GM12878 (cell line): ENCODE data around the gene INSC. TPM values are rescaled to one million over a fixed set of nuclear protein-coding genes. Genes with fewer than 3 reads are reported as not detected.

Source experiments
- ATAC-seq: fragments of 200-7000 bp; cut with Tn5 transposase; 3 replicates; pipeline ENCODE4 v1.9.1; 2020; ENCODE audit warnings: mild to moderate bottlenecking, moderate library complexity
- BruUV-seq: library from RNA; stranded (reverse); fragments of 400-500 nt; replicated peaks from 2 replicates; lab custom pipeline; 2021; lab: Mats Ljungman, UMichigan
- CTCF ChIA-PET: fragments of 300-600 bp; sonication (Branson Sonifier 250); formaldehyde crosslinking; extraction: SDS; loops from one replicate; lab custom pipeline; 2021; ENCODE audit warnings: inconsistent platforms; lab: Yijun Ruan, JAX
- POLR2A ChIA-PET: fragments of 350-600 bp; formaldehyde crosslinking; extraction: SDS; loops from one replicate; lab custom pipeline; 2021; ENCODE audit warnings: inconsistent platforms; lab: Charles Lee
- RAD21 ChIA-PET: fragments of 300-600 bp; sonication (Branson Sonifier 250); formaldehyde crosslinking; loops from one replicate; lab custom pipeline; 2023; ENCODE audit warnings: antibody characterized with exemption; ENCODE audit not compliant: unreplicated experiment; lab: Charles Lee
- SMC1A ChIA-PET: fragments of 300-600 bp; sonication (Branson Sonifier 250); formaldehyde crosslinking; loops from one replicate; lab custom pipeline; 2023; ENCODE audit not compliant: unreplicated experiment, uncharacterized antibody; lab: Charles Lee
- DNase-seq: peaks from one replicate; pipeline ENCODE4 v3.0.0-alpha.2; 2011; ENCODE audit warnings: low read depth, low spot score
- FAIRE-seq: peaks from 3 replicates; lab custom pipeline; 2011; peaks lifted over from hg19 to GRCh38; lab: Jason Lieb, UNC
- H2AFZ ChIP-seq: 2 replicates; pipeline ENCODE4 v1.6.0; 2011; ENCODE audit warnings: low read depth, low read length, control low read depth; ENCODE audit not compliant: control insufficient read depth
- H3K27ac ChIP-seq: 2 replicates; pipeline ENCODE4 v1.5.1; 2011; ENCODE audit warnings: control low read depth; ENCODE audit not compliant: control insufficient read depth, insufficient read depth
- H3K27me3 ChIP-seq, 2 experiments: replicated peaks in 1 of 2; 2 replicates each; pipeline versions ENCODE4 v1.6.0 to v1.6.1; 2011; ENCODE audit warnings: low read length in 1 of 2; ENCODE audit not compliant: control insufficient read depth in 2 of 2, insufficient read depth in 2 of 2
- H3K36me3 ChIP-seq, 2 experiments: 2 replicates each; pipeline ENCODE4 v1.5.1; 2011; ENCODE audit warnings: low read length in 1 of 2; ENCODE audit not compliant: control insufficient read depth in 2 of 2, insufficient read depth in 2 of 2
- H3K4me1 ChIP-seq: 2 replicates; pipeline ENCODE4 v1.6.1; 2011; ENCODE audit warnings: mild to moderate bottlenecking, low read length, moderate library complexity, mixed read lengths; ENCODE audit not compliant: control insufficient read depth, insufficient read depth
- H3K4me2 ChIP-seq: 2 replicates; pipeline ENCODE4 v1.6.0; 2011; ENCODE audit warnings: control low read depth; ENCODE audit not compliant: control insufficient read depth, insufficient read depth
- H3K4me3 ChIP-seq: fragments of 200-600 bp; sonication (generic); 2 replicates; pipeline ENCODE4 v1.5.1; 2016
- H3K79me2 ChIP-seq: 2 replicates; pipeline ENCODE4 v1.6.0; 2011; ENCODE audit warnings: low read length; ENCODE audit not compliant: control insufficient read depth, insufficient read depth
- H3K9ac ChIP-seq: 2 replicates; pipeline ENCODE4 v1.8.0; 2011; ENCODE audit warnings: low read length, control low read depth, mixed read lengths; ENCODE audit not compliant: control insufficient read depth, insufficient read depth
- H3K9me3 ChIP-seq: replicated peaks from 3 replicates; pipeline ENCODE4 v1.5.1; 2011; ENCODE audit warnings: mild to moderate bottlenecking, low read length; ENCODE audit not compliant: control insufficient read depth, insufficient read depth
- H4K20me1 ChIP-seq: 2 replicates; pipeline ENCODE4 v1.6.0; 2011; ENCODE audit not compliant: control insufficient read depth, insufficient read depth
- BCLAF1 ChIP-seq: fragments of 450-650 bp; IDR thresholded peaks from 2 replicates; pipeline ENCODE4 v1.6.1; 2017; ENCODE audit warnings: antibody characterized with exemption, mild to moderate bottlenecking, moderate library complexity
- CEBPB ChIP-seq, 2 experiments: fragments of 150-350 bp in 1 of 2; IDR thresholded peaks; 2 replicates each; pipeline ENCODE4 v1.6.1; 2012 to 2014; ENCODE audit warnings: low read depth in 2 of 2, low read length in 2 of 2, borderline replicate concordance in 1 of 2, inconsistent platforms in 1 of 2
- CTCF ChIP-seq, 3 experiments: IDR thresholded peaks in 2 of 3; conservative IDR thresholded peaks in 1 of 3; 2 replicates each; pipeline ENCODE4 v1.5.1; 2011; ENCODE audit warnings: low read depth in 3 of 3, low read length in 3 of 3, mild to moderate bottlenecking in 3 of 3, control low read depth in 2 of 3, moderate library complexity in 2 of 3, inconsistent platforms in 1 of 3, mixed read lengths in 1 of 3; ENCODE audit not compliant: control insufficient read depth in 2 of 3, insufficient read depth in 1 of 3; ENCODE audit errors: extremely low read depth in 1 of 3
- E2F4 ChIP-seq: IDR thresholded peaks from 2 replicates; pipeline ENCODE4 v1.6.1; 2012; ENCODE audit warnings: low read depth, low read length, improper control_type of control experiment
- HDAC6 ChIP-seq: fragments of 200-600 bp; sonication (generic); IDR thresholded peaks from one replicate; pipeline ENCODE4 v1.8.0; 2017; ENCODE audit warnings: antibody characterized with exemption; ENCODE audit not compliant: unreplicated experiment
- IKZF2 ChIP-seq, 2 experiments: fragments of 450-650 bp; IDR thresholded peaks; 2 replicates each; pipeline ENCODE4 v1.6.1; 2017; ENCODE audit warnings: mild to moderate bottlenecking in 2 of 2, moderate library complexity in 2 of 2
- KAT2A ChIP-seq: conservative IDR thresholded peaks from 2 replicates; pipeline ENCODE4 v1.6.1; 2011; ENCODE audit warnings: low read depth, low read length; ENCODE audit not compliant: control insufficient read depth
- MLLT1 ChIP-seq: fragments of 450-650 bp; IDR thresholded peaks from 2 replicates; pipeline ENCODE4 v1.6.1; 2016; ENCODE audit warnings: mild to moderate bottlenecking
- NFIC ChIP-seq: IDR thresholded peaks from 2 replicates; pipeline ENCODE4 v1.6.1; 2012; ENCODE audit warnings: low read depth, mild to moderate bottlenecking, inconsistent platforms, low read length, moderate library complexity
- POU2F2 ChIP-seq: IDR thresholded peaks from 3 replicates; pipeline ENCODE4 v1.6.1; 2011; ENCODE audit warnings: low read depth, mild to moderate bottlenecking, low read length, borderline replicate concordance
- RAD51 ChIP-seq: fragments of 450-650 bp; IDR thresholded peaks from 2 replicates; pipeline ENCODE4 v1.6.1; 2016; ENCODE audit warnings: moderate library complexity, mild to moderate bottlenecking, inconsistent platforms
- TBL1XR1 ChIP-seq: IDR thresholded peaks from 2 replicates; pipeline ENCODE4 v1.6.1; 2012; ENCODE audit warnings: low read depth, low read length, improper control_type of control experiment
- USF1 ChIP-seq: IDR thresholded peaks from 2 replicates; pipeline ENCODE4 v1.6.1; 2011; ENCODE audit warnings: borderline replicate concordance, low read depth, mild to moderate bottlenecking, moderate library complexity, mixed read lengths, low read length; ENCODE audit not compliant: insufficient read depth; ENCODE audit errors: extremely low read length
- ZNF274 ChIP-seq: IDR thresholded peaks from one replicate; pipeline ENCODE4 v1.8.0; 2011; ENCODE audit not compliant: insufficient read length, insufficient read depth
- WGBS: methylation state at CpG from one replicate; pipeline ENCODE4 v1.1.6; 2016; ENCODE audit warnings: low lambda C conversion rate; ENCODE audit not compliant: insufficient replicate concordance, insufficient coverage; ENCODE audit errors: missing lambda C conversion rate; 5-methylcytosine and 5-hydroxymethylcytosine counted together
- in situ Hi-C: fragments of 300-500 bp; cut with MboI; formaldehyde crosslinking; loops from 9 replicates; pipeline ENCODE4 v1.14.3; 2018; ENCODE audit warnings: mixed read lengths
- intact Hi-C: fragments of 100-400 bp; cut with micrococcal nuclease; formaldehyde crosslinking; loops from one replicate; pipeline ENCODE4 v1.14.2; 2022; ENCODE audit not compliant: unreplicated experiment
- polyA plus RNA-seq, 11 experiments: library from polyadenylated mRNA; depleted of rRNA in 4 of 11; unstranded in 6 of 11; stranded (reverse) in 5 of 11; fragments of >200 nt; fragmentation: Nextera tagmentation in 4 of 11; fragmentation: Illumina TruSeq in 1 of 11; extraction: Ambion mirVana in 4 of 11; extraction: Trizol in 1 of 11; gene quantifications; 1 replicate in 1 of 11; 2 replicates in 10 of 11; pipeline versions ENCODE4 v1.2.1 to v1.2.3, GENCODE V29; 2011 to 2016; ENCODE audit warnings: inconsistent platforms in 2 of 11, missing spikeins in 2 of 11, low read depth in 1 of 11
- total RNA-seq, 4 experiments: library from RNA; depleted of rRNA in 3 of 4; stranded (reverse); fragments of >200 nt in 3 of 4; fragmentation: Illumina TruSeq in 1 of 4; extraction: Trizol in 1 of 4; gene quantifications; 2 replicates each; pipeline versions ENCODE4 v1.2.1 to v1.2.3, GENCODE V29; 2013 to 2021
- TF ChIP-seq, protein P1 (sequence below): IDR thresholded peaks from 2 replicates; pipeline ENCODE4 v1.6.1; 2012; ENCODE audit warnings: low read length, inconsistent platforms

INSC gene
- total and polyA plus RNA-seq, 10 of the 15 experiments (the other 5 are each of a cell fraction or from before 2014, with no cell fraction given) = 0.13 to 0.33 TPM; not detected in 8

GRCh38 chr11:15278128-15278527 lies 163.4 kb downstream of the INSC start:
- no peaks in the 10 kb centered on the region for H3K36me3 ChIP-seq
- SMC1A ChIA-PET = no interaction called here
- CTCF ChIA-PET = no interaction called here
- H3K9me3 ChIP-seq = no peaks in the 10 kb centered on the region
- no peaks in the 10 kb centered on the region for H3K79me2 ChIP-seq
- no peaks in the 10 kb centered on the region for H4K20me1 ChIP-seq
- H3K4me3 ChIP-seq = no peak overlapping the region
- intact Hi-C loops = no loop called here
- H3K4me2 ChIP-seq = no peak overlapping the region
- RAD21 ChIA-PET = no interaction called here
- in situ Hi-C loops = no loop called here
- no peak overlapping the region for H3K9ac ChIP-seq
- no peaks in the 10 kb centered on the region for H3K27me3 ChIP-seq
- H2AFZ ChIP-seq = no peak overlapping the region
- DNase-seq (no peak), ATAC-seq (no peak), FAIRE-seq (no peak)
- no TSS peak for BruUV-seq
- no peak overlapping the region for H3K27ac ChIP-seq
- 18% methylated on average over 5 of the region's 5 CpGs for WGBS
- H3K4me1 ChIP-seq = no peaks in the 10 kb centered on the region
- POLR2A ChIA-PET = no interaction called here
- TF ChIP-seq TBL1XR1 (no peak), RAD51 (no peak), BCLAF1 (no peak), CEBPB (IDR thresholded peaks at IDR 0.05; ENCODE audit: borderline replicate concordance in 1 of 2, low read depth in 2 of 2, low read length in 2 of 2) (no peak), MLLT1 (no peak), POU2F2 (no peak), USF1 (no peak), NFIC (no peak), IKZF2 (IDR thresholded peaks at IDR 0.05) (no peak), E2F4 (no peak), KAT2A (no peak), ZNF274 (no peak), CTCF (IDR thresholded peaks at IDR 0.05 in 2 of 3, conservative IDR thresholded peaks at IDR 0.05 in 1 of 3; ENCODE audit: control insufficient read depth in 2 of 3, extremely low read depth in 1 of 3, insufficient read depth in 1 of 3, low read depth in 3 of 3, low read length in 3 of 3) (no peak), HDAC6 (no peak)
- TF ChIP-seq, protein P1, sequence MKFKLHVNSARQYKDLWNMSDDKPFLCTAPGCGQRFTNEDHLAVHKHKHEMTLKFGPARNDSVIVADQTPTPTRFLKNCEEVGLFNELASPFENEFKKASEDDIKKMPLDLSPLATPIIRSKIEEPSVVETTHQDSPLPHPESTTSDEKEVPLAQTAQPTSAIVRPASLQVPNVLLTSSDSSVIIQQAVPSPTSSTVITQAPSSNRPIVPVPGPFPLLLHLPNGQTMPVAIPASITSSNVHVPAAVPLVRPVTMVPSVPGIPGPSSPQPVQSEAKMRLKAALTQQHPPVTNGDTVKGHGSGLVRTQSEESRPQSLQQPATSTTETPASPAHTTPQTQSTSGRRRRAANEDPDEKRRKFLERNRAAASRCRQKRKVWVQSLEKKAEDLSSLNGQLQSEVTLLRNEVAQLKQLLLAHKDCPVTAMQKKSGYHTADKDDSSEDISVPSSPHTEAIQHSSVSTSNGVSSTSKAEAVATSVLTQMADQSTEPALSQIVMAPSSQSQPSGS = no peak
